ENCODE data around the gene ATXN10. TPM values are rescaled to one million over a fixed set of nuclear protein-coding genes. Genes with fewer than 3 reads are reported as not detected.
A peak's percentile ranks its signal among the peaks of the same experiment; 100 is the strongest.

The ATXN10 gene
- total RNA-seq, 1 donor from 2014 or later, result 106 TPM

GRCh38 chr22:45783021-45783420 is 111.4 kb downstream of the ATXN10 start:
- Histone ChIP-seq H3K27me3 (ENCODE audit: low read depth) (no peaks in the 10 kb centered on the region), H3K27ac (no peak overlapping the region), H3K4me3 (no peak overlapping the region), H3K36me3 (no peaks in the 10 kb centered on the region), H3K9me3 (no peaks in the 10 kb centered on the region), H3K4me1 (peaks cover 26% of the 10 kb centered on the region)
- ATAC-seq (no peak), DNase-seq (no peak)
- intact Hi-C loops (cut with DNase I), result no loop called here
- TF ChIP-seq, protein P1, sequence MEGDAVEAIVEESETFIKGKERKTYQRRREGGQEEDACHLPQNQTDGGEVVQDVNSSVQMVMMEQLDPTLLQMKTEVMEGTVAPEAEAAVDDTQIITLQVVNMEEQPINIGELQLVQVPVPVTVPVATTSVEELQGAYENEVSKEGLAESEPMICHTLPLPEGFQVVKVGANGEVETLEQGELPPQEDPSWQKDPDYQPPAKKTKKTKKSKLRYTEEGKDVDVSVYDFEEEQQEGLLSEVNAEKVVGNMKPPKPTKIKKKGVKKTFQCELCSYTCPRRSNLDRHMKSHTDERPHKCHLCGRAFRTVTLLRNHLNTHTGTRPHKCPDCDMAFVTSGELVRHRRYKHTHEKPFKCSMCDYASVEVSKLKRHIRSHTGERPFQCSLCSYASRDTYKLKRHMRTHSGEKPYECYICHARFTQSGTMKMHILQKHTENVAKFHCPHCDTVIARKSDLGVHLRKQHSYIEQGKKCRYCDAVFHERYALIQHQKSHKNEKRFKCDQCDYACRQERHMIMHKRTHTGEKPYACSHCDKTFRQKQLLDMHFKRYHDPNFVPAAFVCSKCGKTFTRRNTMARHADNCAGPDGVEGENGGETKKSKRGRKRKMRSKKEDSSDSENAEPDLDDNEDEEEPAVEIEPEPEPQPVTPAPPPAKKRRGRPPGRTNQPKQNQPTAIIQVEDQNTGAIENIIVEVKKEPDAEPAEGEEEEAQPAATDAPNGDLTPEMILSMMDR (IDR thresholded peaks at IDR 0.05), result no peak

DNA sequence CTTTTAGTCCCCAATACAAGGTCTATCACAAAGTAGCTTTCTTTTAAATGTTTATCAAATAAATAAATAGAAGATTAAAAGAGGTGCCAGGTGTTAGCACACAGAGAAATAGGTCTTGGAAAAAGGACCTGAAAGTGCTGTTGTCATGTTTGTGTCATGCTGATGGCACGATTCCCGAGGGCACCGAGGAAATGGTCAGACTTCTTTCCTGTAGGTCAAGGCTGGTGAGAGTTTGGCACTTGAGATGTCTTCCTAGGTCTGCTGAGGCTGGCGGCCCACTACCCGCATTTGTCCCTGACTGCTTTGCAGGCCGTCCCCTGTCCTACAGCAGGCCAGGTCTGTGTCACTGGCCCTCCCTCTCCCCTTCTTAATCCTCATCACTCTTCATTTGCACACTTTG is 112.1 kb downstream of the ATXN10 start:
- Histone ChIP-seq H3K4me3 (no peak overlapping the region), H3K27me3 (ENCODE audit: low read depth) (no peaks in the 10 kb centered on the region), H3K27ac (no peak overlapping the region), H3K9me3 (no peaks in the 10 kb centered on the region), H3K36me3 (no peaks in the 10 kb centered on the region), H3K4me1 (peaks cover 26% of the 10 kb centered on the region)
- intact Hi-C loops (cut with DNase I), result no loop called here
- DNase-seq (no peak), ATAC-seq (no peak)
- TF ChIP-seq, protein P1 (IDR thresholded peaks at IDR 0.05), result no peak

DNA sequence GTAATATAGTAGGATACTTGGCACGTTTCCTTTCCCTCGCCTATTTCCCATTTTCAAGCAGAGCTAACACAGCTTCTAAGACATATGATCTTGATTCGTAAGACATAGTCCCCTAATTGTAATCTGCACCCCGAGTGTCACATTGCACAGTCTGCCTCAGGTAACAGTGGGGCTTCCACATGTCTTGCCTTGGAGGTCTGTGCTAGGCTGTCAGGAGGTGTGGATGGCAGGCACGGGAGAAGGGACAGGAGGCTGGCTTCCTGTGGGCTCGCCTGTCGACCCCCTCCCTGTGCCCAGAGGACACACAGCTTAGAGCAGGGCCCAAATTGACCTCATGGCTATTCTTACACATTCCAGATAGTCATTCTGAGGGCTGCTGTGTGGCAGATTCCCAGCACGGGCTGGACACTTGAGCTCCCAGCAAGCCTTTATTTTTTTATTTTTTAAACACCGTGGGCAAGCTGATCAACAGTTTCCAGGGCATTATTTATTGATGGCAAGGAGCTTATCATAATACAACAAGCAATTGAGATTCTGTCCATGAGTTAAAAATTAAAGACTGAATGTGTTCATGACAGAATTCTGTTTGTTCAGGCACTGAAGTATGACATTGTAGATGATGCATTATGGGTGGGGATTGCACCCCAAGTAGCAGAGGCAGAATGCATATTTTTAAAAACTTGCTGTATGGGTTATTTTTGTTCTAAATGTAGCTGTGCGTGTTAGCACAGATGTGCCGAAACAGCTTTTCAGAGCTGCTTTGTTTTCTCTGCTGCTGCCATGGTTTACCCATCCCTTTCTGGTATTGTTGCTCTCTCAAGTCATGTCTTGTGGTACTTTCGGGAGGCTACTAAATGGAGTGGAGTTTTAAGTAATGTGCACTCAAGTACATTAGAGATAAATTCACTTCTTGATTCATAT is 113.0 kb downstream of the ATXN10 start:
- H3K4me3 ChIP-seq, result no peak overlapping the region
- ATAC-seq (no peak), DNase-seq (no peak)
- no peaks in the 10 kb centered on the region for H3K9me3 ChIP-seq
- intact Hi-C loops (cut with DNase I), result no loop called here
- TF ChIP-seq, protein P1 (IDR thresholded peaks at IDR 0.05), result no peak
- H3K36me3 ChIP-seq, result no peaks in the 10 kb centered on the region
- H3K4me1 ChIP-seq, result peaks cover 26% of the 10 kb centered on the region
- H3K27ac ChIP-seq, result no peak overlapping the region
- no peaks in the 10 kb centered on the region for H3K27me3 ChIP-seq (ENCODE audit: low read depth)

DNA sequence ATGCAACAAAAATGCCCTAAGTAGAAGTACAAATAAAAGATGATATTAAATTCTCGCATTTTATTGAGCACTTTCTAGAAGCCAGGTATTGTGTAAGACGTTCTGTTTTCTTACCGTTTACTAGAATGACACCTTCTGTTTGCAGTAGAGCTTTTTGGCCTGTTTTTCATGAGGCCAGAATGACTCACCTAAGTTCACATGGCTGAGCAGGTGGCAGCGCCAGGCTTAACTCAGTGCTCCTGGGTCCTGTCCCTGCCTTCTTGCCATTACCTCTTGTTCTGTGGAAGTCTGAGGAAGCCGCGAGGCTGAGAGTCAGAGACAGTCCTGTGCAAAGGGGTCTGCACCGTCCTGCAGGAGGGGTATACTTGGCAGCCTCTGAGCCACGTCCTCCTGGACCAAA is 113.8 kb downstream of the ATXN10 start:
- TF ChIP-seq, protein P1 (IDR thresholded peaks at IDR 0.05), result no peak
- peak; percentile 70 to 79 for ATAC-seq
- no peaks in the 10 kb centered on the region for H3K36me3 ChIP-seq

DNA sequence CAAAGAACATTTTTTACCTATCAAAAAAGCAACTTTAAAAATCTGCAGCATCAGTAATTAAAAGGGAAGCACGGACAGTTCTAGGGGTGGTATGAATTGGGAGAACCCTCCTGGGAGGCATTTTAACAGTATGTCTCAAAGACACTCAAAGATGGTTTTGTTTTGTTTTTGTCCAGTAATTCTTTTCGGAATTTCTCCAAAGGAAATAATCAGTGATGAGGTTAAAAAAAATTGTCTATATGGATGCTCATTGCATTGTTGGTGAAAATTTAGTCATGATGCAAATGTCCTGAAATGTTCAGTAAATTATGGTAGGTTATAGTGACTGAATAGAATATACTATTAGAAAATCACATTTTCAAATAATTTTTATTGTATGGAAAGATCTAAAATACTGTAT is 115.1 kb downstream of the ATXN10 start:
- Histone ChIP-seq H3K27me3 (ENCODE audit: low read depth) (no peaks in the 10 kb centered on the region), H3K36me3 (no peaks in the 10 kb centered on the region), H3K27ac (no peak overlapping the region), H3K4me1 (peaks cover 26% of the 10 kb centered on the region), H3K4me3 (no peak overlapping the region), H3K9me3 (no peaks in the 10 kb centered on the region)
- TF ChIP-seq, protein P1 (IDR thresholded peaks at IDR 0.05), result no peak
- DNase-seq (no peak), ATAC-seq (no peak)
- intact Hi-C loops (cut with DNase I), result no loop called here

More for the DNA sequence above, 113.8 kb downstream of the ATXN10 start:
- Histone ChIP-seq H3K4me1 (peaks cover 26% of the 10 kb centered on the region), H3K9me3 (no peaks in the 10 kb centered on the region), H3K27me3 (ENCODE audit: low read depth) (no peaks in the 10 kb centered on the region), H3K4me3 (no peak overlapping the region), H3K27ac (no peak overlapping the region)
- no peak for DNase-seq
- intact Hi-C loops (cut with DNase I), result no loop called here

All from lower lobe of right lung (tissue), 2 donors.